ENCODE measurements around the gene GORASP2.

The GORASP2 gene

DNA sequence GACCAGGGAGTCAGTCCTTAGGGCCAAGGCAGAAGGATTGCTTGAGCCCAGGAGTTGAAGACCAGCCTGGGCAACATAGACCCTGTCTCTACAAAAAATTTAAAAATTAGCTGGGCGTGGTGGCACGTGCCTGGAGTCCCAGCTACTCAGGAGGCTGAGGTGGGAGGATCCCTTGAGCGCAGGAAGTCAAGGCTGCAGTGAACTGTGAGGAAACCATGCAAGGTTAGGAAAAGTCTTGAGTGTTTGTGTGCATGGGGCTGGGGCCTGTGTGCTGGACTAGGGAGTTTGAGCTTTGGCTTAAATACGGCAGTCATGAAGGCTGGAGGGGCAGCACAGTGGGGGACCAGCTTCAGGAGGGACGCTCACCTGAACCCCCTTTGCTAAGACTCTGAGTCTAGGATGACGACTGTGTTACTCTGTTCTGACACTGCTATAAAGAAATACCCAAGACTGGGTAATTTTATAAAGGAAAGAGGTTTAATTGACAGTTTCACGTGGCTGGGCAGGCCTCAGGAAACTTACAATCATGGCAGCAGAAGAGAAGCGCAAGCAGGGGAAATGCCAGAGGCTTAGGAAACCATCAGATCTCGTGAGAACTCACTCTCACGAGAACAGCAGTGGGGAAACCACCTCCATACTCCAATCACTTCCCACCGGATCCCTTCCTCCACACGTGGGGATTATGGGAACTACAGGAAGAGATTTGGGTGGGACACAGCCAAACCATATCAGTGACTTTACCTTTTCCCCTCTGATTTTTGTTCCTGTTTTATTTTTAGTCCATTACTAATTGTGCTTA lies 39.4 kb downstream of the GORASP2 start:
- no peak for DNase-seq

DNA sequence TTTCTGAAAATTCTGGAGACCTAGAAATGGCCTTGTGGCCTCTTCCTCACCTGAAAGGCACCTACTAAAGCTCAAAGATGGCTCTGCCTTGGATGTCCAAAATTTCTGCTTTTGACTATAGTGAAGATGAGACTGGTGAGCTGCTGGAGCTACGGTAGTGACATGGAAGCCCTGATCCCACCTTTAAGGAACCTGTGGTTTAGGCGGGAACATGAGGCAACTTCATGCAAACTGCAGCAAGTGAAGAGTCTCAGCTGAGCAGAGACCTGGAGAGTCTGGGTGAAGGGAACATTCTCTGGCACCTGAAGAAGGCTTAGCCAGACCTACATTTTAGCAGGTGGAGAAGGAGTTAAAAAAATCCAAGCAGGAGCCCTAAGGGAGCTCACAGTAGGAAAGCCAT lies 40.0 kb downstream of the GORASP2 start:
- no peak for DNase-seq

DNA sequence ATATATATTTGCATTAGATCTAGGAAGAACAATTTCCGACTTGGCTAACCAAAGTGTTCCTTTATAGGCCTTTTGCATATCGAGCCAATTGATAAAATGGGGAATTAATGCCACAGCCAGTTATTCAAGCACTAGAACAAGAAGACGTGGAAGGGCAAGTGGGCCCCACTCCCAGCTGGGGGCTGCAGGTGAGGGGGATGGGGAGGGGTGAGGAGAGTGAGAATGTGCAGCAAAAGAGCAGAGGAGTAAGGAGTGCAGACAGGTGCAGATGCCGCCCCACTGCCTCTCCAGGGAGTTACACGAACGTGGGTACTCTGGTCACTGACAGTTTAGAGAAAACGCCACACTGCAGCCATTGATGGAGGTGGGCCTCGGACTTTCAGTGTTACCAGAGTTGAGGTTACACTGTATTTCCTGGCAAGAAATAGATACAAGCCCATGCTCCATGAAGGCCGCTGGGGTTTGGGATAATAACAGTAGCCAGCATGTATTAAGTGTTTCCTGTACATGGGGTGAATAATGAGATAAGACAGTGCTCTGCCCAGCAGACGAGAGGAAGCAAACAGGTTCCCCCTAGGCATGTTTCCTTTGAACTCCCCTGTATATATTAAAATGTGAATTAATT lies 40.9 kb downstream of the GORASP2 start:
- DNase-seq = no peak

DNA sequence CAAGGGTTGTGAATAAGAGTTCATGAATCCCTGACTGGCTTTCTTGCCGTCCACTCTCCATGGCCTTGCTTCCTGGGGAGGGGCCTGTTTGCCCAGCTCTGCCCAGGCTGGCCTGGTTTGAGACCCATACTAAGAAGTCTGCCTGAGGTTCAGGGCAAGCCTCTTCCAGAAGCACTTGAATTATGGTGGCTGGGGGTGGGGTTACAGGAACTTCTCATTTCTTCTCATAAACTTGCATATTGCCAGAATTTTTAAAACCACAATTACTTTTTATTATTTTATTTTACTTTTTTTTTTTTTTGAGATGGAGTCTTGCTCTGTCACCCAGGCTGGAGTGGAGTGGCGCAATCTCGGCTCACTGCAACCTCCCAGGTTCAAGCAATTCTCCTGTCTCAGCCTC lies 42.0 kb downstream of the GORASP2 start:
- no peak for DNase-seq

DNA sequence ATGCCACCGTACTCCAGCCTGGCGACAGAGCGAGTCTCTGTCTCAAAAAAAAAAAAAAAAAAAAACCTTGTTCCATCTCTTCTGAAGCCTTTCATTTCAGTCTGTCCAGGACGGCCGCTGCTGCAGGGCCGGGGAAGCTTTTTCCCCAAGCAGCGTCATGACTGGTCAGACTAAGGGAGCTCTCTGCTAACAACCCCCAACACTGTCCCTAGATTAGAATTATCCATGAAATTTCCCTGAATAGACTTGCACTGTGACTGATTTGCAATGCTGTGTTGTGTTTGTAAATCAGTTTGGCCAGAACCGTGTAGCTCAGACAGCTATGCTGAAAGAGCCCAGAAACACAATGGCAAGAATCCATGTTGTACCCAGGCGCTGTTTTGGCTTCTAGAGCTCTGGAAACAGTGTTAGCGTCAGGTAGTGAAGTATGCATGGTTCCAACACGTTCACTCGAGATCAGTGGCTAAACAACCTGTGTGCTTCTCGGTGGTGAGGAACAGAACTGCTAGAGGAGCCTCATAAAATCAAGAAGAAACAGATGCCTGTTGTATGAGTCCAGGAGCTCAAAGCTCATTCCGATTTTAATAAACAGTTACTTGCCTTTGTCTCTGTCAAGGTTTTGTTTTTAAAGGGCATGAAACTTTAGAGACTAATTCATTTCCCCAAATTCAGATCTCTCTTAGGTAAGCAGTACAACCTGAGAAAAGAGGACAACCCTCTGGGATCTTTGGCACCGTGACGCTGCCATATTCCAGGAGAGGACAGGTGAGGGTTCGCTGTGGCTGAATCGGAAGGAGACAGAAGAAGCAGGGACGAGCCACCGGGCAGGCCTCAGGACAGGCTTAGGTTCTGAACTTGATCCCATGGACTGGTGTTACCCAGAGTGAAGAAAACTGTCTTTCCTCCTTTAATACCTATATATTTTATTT lies 43.5 kb downstream of the GORASP2 start:
- DNase-seq = no peak

DNA sequence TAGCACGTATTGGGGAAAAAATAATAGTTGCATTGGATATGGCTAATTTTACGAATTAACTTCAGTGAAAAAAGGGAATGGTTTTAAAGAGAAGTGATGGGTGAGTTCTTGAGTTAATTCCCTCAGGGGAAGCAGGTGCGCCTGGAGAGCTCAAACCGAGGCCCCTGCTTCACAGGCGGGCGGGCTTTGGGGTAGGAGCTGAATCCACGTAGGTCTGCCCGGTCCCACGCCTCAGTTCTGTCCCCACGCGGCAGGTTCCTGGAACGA lies 44.1 kb downstream of the GORASP2 start:
- DNase-seq = no peak

DNA sequence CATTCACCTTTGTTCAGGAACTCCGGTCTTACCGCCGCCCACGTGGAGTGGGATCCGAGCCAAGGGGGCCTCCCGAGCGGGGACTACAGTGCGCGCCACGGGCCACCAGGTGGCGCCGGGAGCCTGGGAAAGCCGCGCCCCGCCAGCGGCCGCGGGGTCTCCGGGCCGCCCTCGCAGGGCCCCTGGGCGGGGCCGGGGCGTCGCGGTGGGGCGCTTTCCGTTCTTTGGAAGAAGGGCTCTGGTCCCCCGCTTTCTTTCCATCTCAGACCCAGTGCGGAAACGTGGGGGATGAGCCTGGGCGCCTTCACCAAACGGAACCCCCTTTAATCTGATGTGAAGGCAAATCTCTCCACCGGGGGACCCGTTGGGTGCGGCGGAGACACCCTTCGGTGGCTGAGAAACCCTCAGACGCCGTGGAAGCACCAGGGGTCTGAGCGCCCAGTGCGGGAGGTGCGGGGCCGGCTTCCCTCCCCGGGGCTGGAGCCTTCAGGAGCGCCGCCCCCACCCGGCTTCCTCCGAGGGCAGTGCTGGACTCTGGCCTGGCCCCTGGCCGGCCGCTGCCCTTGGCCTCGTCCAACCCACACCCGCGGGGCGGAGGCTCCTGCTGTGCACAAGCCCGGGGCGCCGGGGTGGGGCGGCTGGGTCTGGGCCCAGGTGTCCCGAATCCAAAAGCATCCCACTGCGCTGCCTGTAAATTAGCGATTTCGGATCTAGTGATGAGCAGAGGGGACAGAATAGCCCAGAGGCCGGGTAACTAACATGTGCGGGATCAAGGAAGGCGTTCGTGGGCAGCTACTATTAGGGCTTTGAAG lies 44.6 kb downstream of the GORASP2 start:
- DNase-seq = peak; percentile 88

DNA sequence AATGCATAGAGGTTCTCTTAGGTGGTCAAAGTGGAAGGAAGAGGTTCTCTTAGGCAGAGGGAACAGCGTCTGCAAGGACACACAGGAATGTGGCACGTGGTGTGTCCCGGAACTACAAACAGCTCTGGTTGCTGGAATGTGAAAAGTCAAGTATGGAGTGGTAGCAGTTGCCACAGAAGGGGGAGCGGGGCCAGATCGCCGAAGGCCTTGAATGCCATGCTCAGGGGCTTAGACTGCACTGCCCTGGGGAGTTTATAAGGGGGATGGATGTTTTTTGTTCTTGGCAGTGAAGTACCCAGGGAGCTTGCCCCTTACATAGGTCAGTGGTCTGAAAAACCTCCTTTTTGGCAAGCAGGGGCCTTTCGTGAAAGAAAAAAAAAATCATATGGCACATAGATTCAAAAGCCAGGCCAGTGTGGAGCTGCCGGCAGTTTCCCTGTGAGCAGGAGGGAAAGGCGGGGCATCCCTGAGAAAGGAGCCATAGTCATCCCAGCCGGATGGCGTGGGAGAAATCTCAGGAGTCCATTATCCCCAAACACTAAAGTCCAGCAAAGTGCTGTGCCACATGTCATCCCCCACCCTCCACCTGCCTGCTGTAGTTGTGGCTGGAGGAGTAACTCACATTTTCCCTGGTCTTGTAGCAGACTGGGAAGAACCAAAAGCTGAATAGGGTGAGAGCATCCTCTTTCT lies 45.4 kb downstream of the GORASP2 start:
- DNase-seq = no peak

DNA sequence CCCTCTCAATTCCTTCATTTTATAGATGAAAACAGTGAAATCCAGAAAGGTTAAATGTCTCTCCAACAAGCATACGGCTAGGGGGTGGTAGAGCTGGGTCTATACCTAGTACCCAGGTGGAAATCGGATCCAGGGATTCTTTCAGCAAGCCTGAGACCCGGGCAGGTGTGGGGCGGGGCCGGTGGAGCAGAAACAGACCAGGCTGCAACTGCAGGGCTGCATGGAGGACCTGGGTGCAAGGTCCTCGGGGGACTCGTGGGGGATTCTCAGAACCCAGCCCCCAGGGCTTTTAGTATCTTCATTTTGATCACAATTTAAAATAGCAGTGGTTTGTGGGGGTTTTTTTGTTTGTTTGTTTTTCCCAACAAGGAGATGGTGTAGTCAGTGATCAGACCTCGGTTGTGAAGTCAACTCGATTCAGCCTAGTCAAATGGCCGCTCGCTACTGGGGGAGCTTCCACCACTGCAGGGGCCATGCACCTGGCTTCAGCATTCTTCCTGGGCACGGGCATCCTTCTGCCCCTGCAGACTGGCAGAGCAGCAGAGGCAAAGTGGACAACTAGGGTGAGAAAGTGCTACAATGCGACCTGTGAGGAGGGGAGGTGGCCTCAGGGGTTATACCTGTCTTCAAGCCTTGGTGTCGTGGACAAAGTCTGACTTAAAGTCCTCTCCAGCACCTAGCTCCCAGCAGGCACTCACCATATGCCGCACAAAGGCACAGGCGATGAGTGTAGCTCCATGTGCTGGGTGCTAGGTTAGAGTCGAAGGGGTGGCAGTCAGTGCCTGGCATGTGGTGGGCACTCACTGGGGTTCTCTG lies 46.3 kb downstream of the GORASP2 start:
- DNase-seq = no peak

DNA sequence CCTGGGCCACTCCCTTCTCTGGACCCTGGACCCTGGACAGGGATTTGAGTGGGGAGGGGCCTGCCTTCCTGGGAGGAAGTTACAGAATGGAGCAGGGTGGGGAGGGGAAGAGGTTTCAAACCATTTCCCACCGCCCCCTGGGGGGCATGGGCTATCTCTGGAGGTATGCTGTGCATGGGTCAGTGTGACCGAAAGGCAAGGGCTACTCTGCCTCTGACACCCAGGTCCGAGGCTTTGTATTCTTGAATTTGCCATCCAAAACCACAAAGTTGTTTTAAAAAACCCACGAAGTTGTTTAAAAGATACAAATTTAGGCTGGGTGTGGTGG lies 46.9 kb downstream of the GORASP2 start:
- DNase-seq = no peak

DNA sequence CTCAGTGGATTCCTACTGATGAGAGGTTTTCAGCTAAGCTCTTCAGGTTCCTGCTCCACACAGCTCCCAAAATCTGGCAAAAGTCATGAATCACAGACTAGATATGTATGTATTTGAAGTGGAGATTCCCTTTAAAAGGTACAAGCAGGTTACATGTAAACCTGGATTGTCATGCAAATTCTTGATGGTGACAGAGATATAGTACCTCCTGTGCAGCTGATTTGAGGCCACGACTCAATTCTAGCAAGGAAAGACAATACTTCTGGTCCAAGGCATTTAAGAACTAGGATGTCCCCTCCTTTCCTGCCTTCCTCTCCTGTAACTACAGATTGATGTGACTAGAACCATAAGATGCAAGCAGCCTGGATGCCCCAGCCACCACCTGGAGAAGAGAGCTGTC lies 55.0 kb downstream of the GORASP2 start:
- DNase-seq = no peak

DNA sequence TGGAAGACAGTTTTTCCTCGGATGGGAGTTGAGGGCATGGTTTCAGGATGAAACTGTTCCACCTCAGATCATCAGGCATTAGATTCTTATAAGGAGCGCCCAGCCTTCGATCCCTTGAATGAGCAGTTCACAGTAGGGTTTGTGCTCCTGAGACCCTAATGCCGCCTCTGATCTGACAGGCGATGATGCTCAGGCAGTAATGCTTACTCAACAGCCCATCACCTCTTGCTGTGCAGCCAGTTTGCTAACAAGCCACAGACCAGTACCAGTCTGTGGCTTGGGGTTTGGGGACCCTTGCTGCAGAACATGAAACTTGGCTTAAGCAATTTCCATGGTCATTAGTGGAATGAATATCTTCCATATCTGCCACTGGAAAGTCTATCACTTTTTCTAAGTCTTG lies 56.4 kb downstream of the GORASP2 start:
- no peak for DNase-seq

DNA sequence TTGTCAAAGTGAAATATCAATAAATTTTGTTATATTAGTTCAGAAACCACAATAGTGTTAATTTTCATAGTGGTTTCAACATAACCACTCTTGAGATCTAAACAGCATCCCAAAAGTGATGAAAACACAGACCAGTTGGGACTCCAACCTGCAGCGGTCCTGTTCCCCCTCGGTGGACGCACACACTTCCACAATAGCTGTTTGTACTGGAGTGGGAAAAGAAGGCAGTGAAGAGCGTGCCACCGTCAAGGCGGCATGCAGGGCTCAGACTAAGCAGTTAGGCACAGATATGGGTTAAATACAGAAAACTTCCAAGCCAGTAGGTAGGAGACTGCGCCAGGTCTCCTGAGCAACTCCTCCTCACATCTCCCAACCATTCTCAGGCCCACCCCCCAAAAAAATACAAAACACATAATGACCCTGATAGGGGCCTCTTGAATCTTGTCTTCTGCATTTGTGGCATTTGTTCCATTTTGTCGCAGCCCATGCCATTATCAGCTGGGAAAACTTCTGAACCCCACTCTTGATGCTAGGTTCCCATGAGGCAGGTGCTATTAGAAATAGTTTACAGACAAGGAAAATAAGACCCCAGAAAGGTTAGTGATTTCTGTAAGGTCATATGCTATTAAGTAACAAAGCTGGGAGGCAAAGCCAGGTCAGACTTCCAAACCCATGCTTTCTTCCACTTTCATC lies 57.7 kb downstream of the GORASP2 start:
- DNase-seq = no peak

DNA sequence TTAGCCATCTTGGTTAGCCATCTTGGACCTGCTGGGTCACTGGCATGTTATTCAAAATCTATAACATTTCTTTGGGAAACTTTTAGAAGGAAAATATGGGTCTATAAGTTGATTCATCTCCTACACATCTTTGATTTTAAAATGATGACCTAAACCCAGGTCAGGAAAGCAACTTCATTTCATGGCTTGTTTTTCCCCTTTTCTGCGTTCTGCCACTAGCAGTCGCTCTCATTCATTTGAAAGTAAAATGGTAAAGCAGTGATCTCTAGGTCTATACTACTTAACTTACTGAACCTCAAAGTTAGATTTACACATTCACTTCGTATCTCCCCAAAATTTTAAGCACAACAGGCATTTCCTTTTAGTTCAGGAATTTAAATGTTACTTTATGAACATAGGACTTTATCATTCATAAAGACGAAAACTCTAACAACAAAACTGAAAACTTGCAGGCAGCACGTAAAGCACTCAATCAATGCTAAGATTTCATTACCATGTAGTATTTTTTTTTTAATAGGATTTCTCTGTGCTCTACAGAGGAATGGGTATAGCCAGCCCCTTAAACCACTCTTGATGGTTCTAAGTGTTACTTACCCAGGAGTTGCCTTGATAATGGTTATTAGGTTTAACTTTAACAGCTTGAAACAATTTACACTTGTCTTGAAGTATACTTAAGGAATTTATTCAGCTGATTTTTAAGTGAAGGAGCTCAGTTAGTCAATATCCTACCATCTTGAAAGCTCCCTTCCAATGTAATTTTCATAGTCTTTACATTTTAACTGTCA lies 62.5 kb downstream of the GORASP2 start:
- DNase-seq = no peak

DNA sequence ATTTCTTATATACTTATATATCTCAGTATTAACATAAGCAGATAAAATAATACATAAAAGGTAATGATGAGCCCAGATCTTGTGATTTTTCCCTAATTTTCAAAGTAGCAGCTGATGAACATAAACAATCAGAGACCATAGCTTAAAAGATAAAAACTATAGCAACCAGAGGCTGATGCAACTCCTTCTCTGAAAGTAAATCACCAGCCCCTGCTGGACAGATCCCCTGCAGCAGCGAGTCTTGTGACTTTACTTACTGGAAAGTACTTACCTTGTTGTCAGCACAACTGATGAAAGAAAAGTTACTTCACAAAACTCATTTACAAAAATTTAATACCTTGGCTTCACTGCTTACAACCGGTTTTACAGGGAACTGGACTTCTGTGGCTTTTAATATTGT lies 67.3 kb downstream of the GORASP2 start:
- no peak for DNase-seq

DNA sequence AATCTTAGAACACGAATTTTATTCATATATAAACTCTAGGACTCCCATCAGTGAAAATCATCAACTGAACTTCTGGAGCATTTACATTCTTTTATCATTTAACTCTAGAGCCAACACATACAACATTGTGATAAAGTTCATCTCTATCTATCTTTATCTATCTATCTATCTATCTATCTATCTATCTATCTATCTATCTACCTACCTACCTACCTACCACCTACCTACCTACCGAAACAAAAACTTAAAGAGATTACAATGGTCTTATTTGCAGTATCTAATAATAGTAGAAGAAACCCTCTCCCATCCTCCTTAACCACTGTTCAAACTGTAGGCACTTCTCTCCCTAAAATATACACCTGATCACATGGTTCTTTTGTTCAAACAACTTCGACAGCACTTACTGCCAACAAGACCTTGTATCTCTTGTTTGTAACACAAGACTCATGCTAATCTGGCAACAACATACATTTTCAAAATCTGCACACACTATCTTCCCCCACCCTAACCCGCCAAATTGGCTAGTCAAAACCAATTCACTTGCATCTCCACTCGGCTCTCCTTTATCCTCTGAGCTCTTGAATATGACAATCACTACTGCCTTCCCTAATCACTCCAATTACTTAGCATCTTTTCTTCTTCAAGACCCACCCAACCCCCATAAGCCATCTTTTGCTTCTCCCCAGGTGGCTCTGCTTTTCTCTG lies 69.0 kb downstream of the GORASP2 start:
- DNase-seq = no peak

DNA sequence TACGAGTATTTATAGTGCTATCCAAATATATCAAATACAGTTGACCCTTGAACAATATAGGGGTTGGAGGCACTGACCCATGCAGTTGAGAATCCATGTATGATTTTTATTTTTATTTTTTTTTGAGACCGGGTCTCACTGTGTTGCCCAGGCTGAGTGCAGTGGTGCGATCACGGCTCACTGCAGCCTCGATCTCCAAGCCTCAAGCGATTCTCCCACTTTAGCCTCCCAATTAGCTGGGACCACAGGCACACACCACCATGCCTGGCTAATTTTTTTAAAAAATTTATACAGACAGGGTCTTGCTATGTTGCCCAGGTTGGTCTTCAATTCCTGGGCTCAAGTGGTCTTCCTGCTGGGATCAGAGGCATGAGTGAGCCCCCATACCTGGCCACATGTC lies 70.6 kb downstream of the GORASP2 start:
- DNase-seq = no peak

DNA sequence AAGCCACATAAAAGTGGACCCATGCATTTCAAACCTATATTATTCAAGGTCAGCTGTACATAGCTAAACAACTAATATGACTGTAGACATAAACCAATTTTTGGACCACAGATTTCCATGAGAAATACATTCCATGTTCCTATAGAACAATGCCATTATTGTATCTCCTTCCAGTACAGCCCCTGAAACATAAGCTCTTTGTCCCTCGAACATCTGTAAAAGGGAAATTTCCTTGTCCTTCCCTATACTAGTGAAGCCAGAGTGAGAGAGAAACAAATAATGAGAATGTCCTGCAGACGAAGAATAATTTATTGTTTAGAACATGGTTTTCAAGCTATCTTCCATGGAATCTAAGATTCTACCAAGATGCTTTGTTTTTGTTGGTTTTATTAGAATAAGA lies 75.3 kb downstream of the GORASP2 start:
- DNase-seq = no peak

DNA sequence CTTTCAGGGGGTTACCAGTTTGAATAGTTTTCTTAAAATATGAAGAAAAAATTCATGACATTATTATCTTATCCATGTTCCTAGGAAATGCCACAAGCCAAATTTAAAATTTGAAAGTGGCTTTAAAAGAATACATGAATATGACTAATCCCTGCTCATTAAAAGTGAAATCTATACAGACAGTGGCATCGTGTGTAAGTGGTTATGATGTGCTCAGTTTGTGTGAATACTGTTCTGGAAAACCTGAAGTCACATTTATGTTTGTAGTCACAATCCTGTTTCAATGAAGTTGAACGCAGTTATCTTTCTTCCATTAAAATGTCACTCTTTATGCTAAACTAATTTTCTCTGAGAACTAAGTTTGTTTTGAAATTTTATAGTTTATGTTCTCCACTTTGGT lies 75.8 kb downstream of the GORASP2 start:
- DNase-seq = no peak
